ENCODE measurements around the gene MGAT5.

- TF ChIP-seq ZBTB26 (tag by site-specific recombination; optimal IDR thresholded peaks at IDR 0.05) (no peak), ZNF175 (tag by site-specific recombination; IDR thresholded peaks at IDR 0.05) (no peak), SCRT2 (tag by site-specific recombination; IDR thresholded peaks at IDR 0.05) (no peak), ZNF394 (tag by site-specific recombination; IDR thresholded peaks at IDR 0.05; ENCODE audit: borderline replicate concordance) (no peak), HOXD13 (CRISPR knock-in tag; IDR thresholded peaks at IDR 0.05; ENCODE audit: borderline replicate concordance) (no peak), ZBTB7A (tag by site-specific recombination; IDR thresholded peaks at IDR 0.05; ENCODE audit: low read depth) (no peak)
- TF ChIP-seq, protein P1, sequence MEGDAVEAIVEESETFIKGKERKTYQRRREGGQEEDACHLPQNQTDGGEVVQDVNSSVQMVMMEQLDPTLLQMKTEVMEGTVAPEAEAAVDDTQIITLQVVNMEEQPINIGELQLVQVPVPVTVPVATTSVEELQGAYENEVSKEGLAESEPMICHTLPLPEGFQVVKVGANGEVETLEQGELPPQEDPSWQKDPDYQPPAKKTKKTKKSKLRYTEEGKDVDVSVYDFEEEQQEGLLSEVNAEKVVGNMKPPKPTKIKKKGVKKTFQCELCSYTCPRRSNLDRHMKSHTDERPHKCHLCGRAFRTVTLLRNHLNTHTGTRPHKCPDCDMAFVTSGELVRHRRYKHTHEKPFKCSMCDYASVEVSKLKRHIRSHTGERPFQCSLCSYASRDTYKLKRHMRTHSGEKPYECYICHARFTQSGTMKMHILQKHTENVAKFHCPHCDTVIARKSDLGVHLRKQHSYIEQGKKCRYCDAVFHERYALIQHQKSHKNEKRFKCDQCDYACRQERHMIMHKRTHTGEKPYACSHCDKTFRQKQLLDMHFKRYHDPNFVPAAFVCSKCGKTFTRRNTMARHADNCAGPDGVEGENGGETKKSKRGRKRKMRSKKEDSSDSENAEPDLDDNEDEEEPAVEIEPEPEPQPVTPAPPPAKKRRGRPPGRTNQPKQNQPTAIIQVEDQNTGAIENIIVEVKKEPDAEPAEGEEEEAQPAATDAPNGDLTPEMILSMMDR (tag by site-specific recombination; IDR thresholded peaks at IDR 0.05), result no peak
Observed at GRCh38 chr2:134254824-134255223, 952 bp downstream of the MGAT5 start.
